HG03139 (cell line): ENCODE data around the gene PCSK5.

Experiments used
- ATAC-seq: cut with Tn5 transposase; IDR thresholded peaks from one replicate; pipeline ENCODE4 v1.9.1; 2021; ENCODE audit not compliant: unreplicated experiment

Gene PCSK5

GRCh38 chr9:75998096-75998780 lies 107.8 kb downstream of the PCSK5 start:
- ATAC-seq: no peak

- no peak for ATAC-seq
Measured at GRCh38 chr9:76001459-76001858, 111.0 kb downstream of the PCSK5 start.

- no peak for ATAC-seq
Measured at GRCh38 chr9:76003041-76003440, 112.6 kb downstream of the PCSK5 start.

GRCh38 chr9:76004526-76004925 lies 114.1 kb downstream of the PCSK5 start:
- ATAC-seq: no peak

GRCh38 chr9:76007935-76008334 lies 117.5 kb downstream of the PCSK5 start:
- ATAC-seq: no peak

- no peak for ATAC-seq
Measured at GRCh38 chr9:76013809-76014208, 123.3 kb downstream of the PCSK5 start.

GRCh38 chr9:76018235-76018634 lies 127.8 kb downstream of the PCSK5 start:
- no peak for ATAC-seq

DNA sequence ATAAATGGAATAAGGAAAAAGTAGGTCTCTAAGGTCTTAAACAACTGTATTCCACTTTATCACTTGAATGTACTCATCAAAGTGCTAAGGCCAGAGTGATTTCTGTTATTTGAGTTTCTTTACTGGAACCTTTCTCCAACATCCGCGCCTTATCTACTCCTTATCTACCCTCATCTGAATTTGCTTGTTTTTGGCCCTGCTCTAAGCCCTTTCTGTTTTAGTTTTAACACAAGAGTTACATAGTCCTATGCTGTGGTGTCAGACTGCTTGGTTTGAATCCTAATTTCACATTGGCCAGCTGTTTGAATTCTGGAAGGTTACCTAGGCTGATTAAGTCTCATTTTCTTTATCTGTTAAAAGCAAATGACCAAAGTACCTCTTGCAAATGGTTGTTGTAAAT lies 128.3 kb downstream of the PCSK5 start:
- ATAC-seq: no peak

DNA sequence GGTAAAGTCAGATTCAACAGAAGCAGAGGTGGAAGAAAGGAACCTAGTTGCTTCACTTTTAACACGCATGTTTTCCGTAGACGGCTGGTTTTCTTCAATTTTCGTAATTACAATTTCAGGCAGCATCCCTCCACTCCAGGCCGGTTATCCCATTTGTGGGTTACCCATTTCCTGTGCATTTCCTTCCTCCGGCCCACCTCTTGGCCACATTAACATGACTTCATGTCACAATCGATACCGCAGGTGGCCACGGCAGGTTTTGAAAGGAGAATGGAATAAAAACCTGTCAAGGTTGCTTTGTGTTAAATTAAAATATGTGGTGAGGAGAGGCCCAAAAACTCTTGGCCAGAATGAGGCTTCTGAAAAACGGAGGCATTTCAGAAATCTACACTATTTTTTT lies 130.2 kb downstream of the PCSK5 start:
- no peak for ATAC-seq

DNA sequence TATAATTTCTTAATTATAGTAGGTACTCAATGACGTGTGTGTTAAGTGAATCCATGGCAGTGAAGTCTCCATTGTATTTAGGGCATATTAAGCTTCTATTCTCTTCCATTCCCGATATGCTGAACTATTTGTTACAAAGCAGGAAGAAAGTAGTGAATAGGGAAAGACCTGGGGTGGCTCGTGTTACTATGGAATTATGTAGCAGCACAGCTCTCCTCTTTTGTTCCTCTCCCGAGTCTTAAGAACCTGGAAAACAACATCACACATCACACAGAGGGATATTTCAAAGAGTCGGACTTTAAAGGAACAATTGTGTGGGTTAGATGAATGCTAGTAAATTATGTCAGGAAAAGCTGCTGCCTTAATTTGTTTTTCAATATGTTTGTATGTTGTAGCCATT lies 131.8 kb downstream of the PCSK5 start:
- no peak for ATAC-seq

- ATAC-seq: no peak
Measured at GRCh38 chr9:76023715-76024195, 133.3 kb downstream of the PCSK5 start.

GRCh38 chr9:76025286-76025685 lies 134.8 kb downstream of the PCSK5 start:
- no peak for ATAC-seq

DNA sequence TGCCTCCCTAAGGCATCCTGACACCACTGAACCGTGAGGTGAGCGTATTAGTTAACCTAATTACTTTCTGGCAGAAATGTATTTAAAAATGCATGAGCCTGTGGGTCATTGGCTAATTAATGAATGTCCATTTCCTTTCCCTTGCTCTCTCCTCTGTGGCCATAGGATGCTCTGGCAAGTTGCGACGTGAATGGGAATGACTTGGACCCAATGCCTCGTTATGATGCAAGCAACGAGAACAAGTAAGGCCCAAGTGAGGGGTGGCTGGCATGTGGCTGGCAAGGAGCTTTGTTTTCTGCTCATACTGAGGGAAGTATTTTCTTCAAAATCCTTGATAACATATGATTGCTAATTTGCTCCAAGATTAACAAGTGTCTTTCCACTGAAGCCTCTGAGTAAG lies 136.3 kb downstream of the PCSK5 start:
- no peak for ATAC-seq

- no peak for ATAC-seq
Measured at GRCh38 chr9:76027416-76027815, 136.9 kb downstream of the PCSK5 start.

GRCh38 chr9:76027861-76028260 lies 137.4 kb downstream of the PCSK5 start:
- ATAC-seq: no peak

DNA sequence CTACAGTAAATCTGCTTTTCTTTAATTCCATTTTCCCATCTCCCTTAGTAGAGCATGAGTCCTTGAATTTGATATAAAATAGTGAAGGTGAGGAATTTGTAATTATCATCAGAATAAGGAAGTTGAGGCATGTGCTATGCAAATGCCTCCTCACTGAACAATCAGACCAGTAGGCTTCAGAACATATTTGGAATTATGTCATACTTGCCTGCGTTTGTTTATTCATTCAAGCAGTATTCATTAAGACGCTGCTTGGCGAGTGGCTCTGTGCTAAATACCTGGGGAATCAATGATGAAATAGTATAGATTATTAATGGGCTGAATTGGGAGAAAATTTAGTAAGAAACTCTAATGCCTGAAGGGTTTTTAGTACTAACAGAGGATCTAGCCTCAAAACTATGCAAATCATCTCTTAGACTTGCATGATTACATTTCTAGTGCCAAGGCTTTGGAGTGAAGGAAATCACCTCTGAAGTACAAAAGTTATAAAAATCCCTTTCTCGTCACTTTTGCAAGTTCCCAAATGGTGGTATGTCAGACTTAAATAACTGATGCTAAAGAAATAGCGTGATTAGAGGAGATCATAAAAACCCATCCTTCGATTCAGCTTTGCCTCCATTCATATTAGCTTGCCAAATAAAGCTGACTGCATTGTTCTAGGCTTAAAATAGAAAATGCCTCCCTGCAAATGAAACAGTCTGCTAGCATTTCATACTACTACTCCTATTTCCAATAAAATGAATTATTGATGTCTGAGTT lies 141.7 kb downstream of the PCSK5 start:
- no peak for ATAC-seq

GRCh38 chr9:76032797-76033373 lies 142.4 kb downstream of the PCSK5 start:
- ATAC-seq: no peak

GRCh38 chr9:76034049-76034448 lies 143.6 kb downstream of the PCSK5 start:
- no peak for ATAC-seq

GRCh38 chr9:76036762-76037161 lies 146.3 kb downstream of the PCSK5 start:
- no peak for ATAC-seq

GRCh38 chr9:76037587-76038225 lies 147.2 kb downstream of the PCSK5 start:
- no peak for ATAC-seq

- ATAC-seq: no peak
Measured at GRCh38 chr9:76038431-76038830, 148.0 kb downstream of the PCSK5 start.
